Lower lobe of right lung (tissue), 2 donors: ENCODE data around the gene MRPL45. TPM values are rescaled to one million over a fixed set of nuclear protein-coding genes. Genes with fewer than 3 reads are reported as not detected.
"Not testable (repeated sequence)": the region's sequence is repeated elsewhere in the genome, so short reads cannot be mapped to it uniquely, and the experiment has no call there.

Source experiments
- ATAC-seq, 2 donors: fragments of 200-7000 bp; cut with Tn5 transposase; one replicate each; pipeline ENCODE4 v1.9.1; 2020 to 2022; ENCODE audit warnings: mild to moderate bottlenecking in 2 of 2, moderate library complexity in 2 of 2
- DNase-seq: peaks from one replicate; pipeline ENCODE4 v3.0.0-alpha.2; 2020
- H3K27ac ChIP-seq: fragments of 200-600 bp; one replicate; pipeline ENCODE4 v1.8.0; 2022
- H3K27me3 ChIP-seq: fragments of 200-600 bp; one replicate; pipeline ENCODE4 v1.8.0; 2022; ENCODE audit warnings: low read depth
- H3K36me3 ChIP-seq: fragments of 200-600 bp; one replicate; pipeline ENCODE4 v1.8.0; 2022; ENCODE audit warnings: mild to moderate bottlenecking
- H3K4me1 ChIP-seq: fragments of 200-600 bp; one replicate; pipeline ENCODE4 v1.8.0; 2022
- H3K4me3 ChIP-seq: fragments of 200-600 bp; one replicate; pipeline ENCODE4 v1.8.0; 2022; ENCODE audit warnings: mild to moderate bottlenecking
- H3K9me3 ChIP-seq: fragments of 200-600 bp; one replicate; pipeline ENCODE4 v1.8.0; 2022
- intact Hi-C: fragments of 100-400 bp; cut with DNase I; formaldehyde crosslinking; loops from one replicate; pipeline ENCODE4 v1.11.0; 2022
- total RNA-seq: library from RNA; stranded (reverse); fragmentation: NEBNext Ultra II Directional; extraction: Animal tissue kit (Norgen Biotek cat#: 25700); gene quantifications from one replicate; pipeline ENCODE4 v1.2.1, GENCODE V29; 2021
- TF ChIP-seq, protein P1 (sequence below): fragments of 200-600 bp; IDR thresholded peaks from one replicate; pipeline ENCODE4 v1.8.0; 2022; ENCODE audit warnings: antibody characterized with exemption, mild to moderate bottlenecking
- donor health status: DM: no; HTN: yes; CAD: no; lungs with severe emphysema.

The MRPL45 gene
- total RNA-seq, 1 donor from 2014 or later, result 26.7 TPM

DNA sequence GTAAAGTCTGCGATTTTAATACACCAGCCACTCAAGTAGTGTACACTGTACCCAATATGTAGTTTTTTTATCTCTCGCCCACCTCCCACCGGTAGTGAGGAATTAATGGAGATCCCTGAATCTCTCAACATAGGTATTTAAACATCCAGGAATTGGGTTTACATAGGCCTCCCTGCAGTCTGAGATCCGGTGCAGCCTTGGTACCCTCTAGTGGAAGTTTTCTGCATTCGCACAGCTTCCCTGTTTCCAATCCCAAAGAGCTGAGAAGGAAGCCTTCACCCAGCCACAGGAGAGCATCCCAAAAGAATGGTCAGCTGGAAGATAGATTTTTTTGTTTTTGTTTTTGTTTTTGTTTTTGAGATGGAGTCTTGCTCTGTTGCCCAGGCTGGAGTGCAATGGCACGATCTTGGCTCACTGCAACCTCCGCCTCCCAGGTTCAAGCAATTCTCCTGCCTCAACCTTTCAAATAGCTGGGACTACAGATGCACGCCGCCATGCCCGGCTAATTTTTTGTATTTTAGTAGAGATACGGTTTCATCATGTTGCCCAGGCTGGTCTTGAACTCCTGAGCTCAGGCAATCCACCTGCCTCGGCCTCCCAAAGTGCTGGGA is 8.6 kb upstream of the MRPL45 start:
- ATAC-seq, result peak; percentile 61 to 63
- TF ChIP-seq, protein P1, sequence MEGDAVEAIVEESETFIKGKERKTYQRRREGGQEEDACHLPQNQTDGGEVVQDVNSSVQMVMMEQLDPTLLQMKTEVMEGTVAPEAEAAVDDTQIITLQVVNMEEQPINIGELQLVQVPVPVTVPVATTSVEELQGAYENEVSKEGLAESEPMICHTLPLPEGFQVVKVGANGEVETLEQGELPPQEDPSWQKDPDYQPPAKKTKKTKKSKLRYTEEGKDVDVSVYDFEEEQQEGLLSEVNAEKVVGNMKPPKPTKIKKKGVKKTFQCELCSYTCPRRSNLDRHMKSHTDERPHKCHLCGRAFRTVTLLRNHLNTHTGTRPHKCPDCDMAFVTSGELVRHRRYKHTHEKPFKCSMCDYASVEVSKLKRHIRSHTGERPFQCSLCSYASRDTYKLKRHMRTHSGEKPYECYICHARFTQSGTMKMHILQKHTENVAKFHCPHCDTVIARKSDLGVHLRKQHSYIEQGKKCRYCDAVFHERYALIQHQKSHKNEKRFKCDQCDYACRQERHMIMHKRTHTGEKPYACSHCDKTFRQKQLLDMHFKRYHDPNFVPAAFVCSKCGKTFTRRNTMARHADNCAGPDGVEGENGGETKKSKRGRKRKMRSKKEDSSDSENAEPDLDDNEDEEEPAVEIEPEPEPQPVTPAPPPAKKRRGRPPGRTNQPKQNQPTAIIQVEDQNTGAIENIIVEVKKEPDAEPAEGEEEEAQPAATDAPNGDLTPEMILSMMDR, result peak; percentile 21
- H3K36me3 ChIP-seq, H3K27ac ChIP-seq, H3K4me3 ChIP-seq, DNase-seq, H3K4me1 ChIP-seq, intact Hi-C loops, H3K27me3 ChIP-seq, H3K9me3 ChIP-seq: not testable (repeated sequence)

DNA sequence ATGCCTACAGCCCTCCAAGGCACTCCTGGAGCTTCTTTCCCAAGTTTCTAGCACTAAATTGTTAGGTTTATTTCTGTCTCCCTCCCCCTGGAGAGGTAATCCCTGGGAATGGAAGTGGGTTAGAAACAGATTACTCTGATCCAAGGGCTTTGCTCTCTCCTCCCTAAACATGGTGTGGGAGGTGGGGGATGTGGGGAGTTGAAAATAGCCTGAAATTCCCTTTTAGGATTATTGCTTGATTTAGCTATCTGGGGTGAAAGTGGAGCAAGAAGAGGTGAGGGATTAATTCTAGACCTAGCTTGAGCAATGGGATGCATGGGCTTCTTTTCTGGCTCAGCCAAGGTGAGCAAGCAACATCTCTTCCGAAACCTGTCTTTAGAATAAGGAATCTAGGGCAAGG is 7.2 kb upstream of the MRPL45 start:
- intact Hi-C loops, H3K27me3 ChIP-seq, H3K36me3 ChIP-seq, DNase-seq, ATAC-seq, H3K27ac ChIP-seq, H3K4me1 ChIP-seq, H3K4me3 ChIP-seq, H3K9me3 ChIP-seq: not testable (repeated sequence)

DNA sequence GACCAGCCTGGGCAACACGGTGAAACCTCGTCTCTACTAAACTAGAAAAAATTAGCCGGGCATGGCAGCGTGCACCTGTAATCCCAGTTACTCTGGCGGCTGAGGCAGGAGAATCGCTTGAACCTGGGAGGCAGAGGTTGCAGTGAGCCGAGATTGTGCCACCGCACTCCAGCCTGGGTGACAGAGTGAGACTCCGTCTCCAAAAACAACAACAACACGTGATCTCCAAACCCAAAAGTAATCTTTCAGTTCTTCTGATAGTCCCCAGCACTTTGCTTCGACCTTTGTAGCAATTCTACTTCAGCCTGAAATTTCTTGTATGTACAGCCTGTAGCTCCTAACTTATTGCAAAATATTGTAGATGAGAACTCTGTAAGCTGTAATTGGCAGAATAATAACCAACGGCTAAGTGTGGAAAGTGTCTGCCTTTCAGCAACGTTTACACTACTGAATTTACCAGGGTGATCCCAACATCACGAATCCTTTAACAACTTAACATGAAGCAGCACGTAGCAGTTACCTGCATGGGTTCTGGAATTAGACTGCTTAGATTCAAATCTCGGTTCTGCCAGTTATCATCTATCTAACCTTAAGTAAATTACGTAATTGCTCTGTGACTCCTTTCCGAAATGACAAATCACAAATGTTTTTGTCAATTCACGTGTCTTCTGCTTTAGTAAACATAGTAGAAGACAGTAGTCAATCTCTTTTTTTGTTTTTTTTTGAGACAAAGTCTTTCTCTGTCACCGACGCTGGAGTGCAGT is 1.2 kb upstream of the MRPL45 start:
- H3K9me3 ChIP-seq, H3K4me1 ChIP-seq, ATAC-seq, DNase-seq, H3K27ac ChIP-seq, H3K27me3 ChIP-seq, intact Hi-C loops: not testable (repeated sequence)
- Histone ChIP-seq H3K4me3 (peak overlapping the region; percentile 60), H3K36me3 (peaks cover 12% of the 10 kb centered on the region)

DNA sequence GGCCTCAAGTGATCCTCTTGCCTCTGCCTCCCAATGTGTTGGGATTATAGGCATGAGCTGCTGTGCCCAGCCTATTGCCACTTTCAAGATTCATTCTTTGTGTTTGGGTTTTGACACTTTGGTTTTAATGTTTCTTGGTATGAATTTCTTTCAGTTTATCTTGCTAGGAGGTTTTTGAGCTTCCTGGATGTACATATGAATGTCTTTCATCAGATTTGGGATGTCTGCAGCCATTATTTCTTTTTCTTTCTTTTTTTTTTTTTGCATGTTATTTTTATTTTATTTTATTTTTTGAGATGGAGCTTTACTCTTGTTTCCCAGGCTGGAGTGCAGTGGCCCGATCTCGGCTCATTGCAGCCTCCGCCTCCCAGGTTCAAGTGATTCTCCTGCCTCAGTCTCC is 18.5 kb downstream of the MRPL45 start:
- Histone ChIP-seq H3K9me3 (no peaks in the 10 kb centered on the region), H3K27ac (no peak overlapping the region), H3K4me3 (no peak overlapping the region), H3K36me3 (peaks cover 55% of the 10 kb centered on the region), H3K4me1 (no peaks in the 10 kb centered on the region), H3K27me3 (no peaks in the 10 kb centered on the region)
- intact Hi-C loops, result no loop called here
- TF ChIP-seq, protein P1, result no peak
- no peak for DNase-seq
- no peak for ATAC-seq

DNA sequence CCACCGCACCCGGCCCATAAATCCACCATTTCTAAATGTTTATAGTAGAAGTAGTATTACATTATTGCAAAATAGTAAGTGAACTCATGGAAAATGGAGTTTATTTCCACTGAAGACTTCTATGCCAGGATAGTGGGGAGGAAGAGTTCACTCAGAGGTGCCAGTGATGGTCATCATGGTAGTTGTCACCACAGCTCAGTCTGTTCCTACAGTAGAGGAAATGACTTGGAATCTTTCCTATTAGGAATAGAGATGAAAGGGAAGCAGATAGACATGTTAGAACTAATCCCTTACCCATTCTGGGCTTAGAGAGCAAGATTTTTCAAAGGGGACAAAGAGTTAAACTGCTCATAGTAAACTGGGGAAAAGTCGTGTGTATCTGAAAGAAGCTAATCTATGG is 20.1 kb downstream of the MRPL45 start:
- intact Hi-C loops, result no loop called here
- Histone ChIP-seq H3K4me1 (peaks cover 9% of the 10 kb centered on the region), H3K27ac (no peak overlapping the region), H3K27me3 (no peaks in the 10 kb centered on the region), H3K4me3 (no peak overlapping the region), H3K36me3 (peaks cover 58% of the 10 kb centered on the region), H3K9me3 (no peaks in the 10 kb centered on the region)
- TF ChIP-seq, protein P1, result no peak
- ATAC-seq (no peak), DNase-seq (no peak)

DNA sequence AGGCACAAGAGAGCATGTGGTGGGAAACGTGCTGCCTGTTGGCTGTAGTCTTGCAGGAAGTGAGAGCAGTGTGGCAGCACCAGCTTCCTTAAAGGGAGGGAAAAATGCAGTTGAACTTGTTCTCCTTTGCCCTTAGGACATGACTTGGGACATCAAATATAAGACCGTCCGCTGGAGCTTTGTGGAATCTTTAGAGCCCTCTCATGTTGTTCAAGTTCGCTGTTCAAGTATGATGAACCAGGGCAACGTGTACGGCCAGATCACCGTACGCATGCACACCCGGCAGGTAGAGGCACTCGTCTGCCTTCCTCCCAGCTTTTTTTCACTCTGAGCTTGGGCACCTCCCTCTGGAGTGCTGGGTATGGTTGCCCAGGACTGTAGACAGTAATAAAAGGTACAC is 23.5 kb downstream of the MRPL45 start:
- Histone ChIP-seq H3K4me1 (peaks cover 15% of the 10 kb centered on the region), H3K36me3 (peaks cover 60% of the 10 kb centered on the region), H3K4me3 (no peak overlapping the region), H3K27ac (peak overlapping the region; percentile 67), H3K9me3 (no peaks in the 10 kb centered on the region), H3K27me3 (no peaks in the 10 kb centered on the region)
- intact Hi-C loops, result no loop called here
- TF ChIP-seq, protein P1, result no peak
- DNase-seq (peak; percentile 77), ATAC-seq (peak; percentile 88 to 92)
